Measurements from ENCODE around the gene ANGPTL5. TPM values are rescaled to one million over a fixed set of nuclear protein-coding genes. Genes with fewer than 3 reads are reported as not detected.

The ANGPTL5 gene
- not detected for total RNA-seq

GRCh38 chr11:101916422-101916821, at the start of gene ANGPTL5:
Gene ANGPTL5 (minus strand): TSS chr11:101916522. CDS start chr11:101907909, 8,613 bp downstream.

GRCh38 chr11:101914738-101915426, 1.4 kb downstream of the ANGPTL5 start, which contains the start of gene CEP126:
Gene CEP126 (plus strand): TSS chr11:101915010. CDS start chr11:101915285, 275 bp downstream.

Other genes with a start within 250 kb of the ANGPTL5 start
- gene CEP126, start 1.5 kb downstream of the ANGPTL5 start, total RNA-seq = 1 to 10 TPM in 1 of 2 donors, under 1 TPM in 1; 0.67 to 1.0 TPM
- 1 to 10 TPM in 1 of 2 donors, under 1 TPM in 1; 0.67 to 1.0 TPM for gene CFAP300, start 130.9 kb upstream of the ANGPTL5 start, total RNA-seq
- gene YAP1, start 193.9 kb upstream of the ANGPTL5 start, total RNA-seq = 10 to 100 TPM; 83.9 to 93.3 TPM

All from melanocyte of skin (primary cell).